ENCODE data around the gene CCNDBP1.

DNA sequence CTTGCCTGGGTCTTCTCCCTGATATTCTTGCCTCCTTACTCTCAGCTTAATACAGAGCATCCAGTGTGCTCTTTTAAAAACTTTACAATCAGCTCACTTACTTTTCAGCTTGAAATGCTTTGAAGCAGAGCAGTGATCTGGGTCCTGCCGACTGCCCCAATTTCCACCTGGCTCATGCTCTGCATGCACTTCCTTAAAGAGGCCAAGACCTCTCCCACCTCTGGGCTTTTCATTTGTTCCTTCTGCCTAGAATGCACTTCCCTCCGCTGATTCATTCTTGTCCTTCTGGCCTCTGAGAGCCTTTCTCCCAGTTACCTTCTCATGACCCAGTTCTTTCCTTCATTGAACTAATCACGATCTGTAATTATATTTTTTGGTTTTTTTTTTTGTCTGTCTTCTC lies 1.9 kb upstream of the CCNDBP1 start:
- TF ChIP-seq ZNF416 (CRISPR knock-in tag; IDR thresholded peaks at IDR 0.05) (no peak), ESRRA (CRISPR knock-in tag; IDR thresholded peaks at IDR 0.05; ENCODE audit: borderline replicate concordance) (no peak), NR3C1 (CRISPR knock-in tag; conservative IDR thresholded peaks at IDR 0.05; ENCODE audit: low read depth) (no peak)
- TF ChIP-seq, protein P1, sequence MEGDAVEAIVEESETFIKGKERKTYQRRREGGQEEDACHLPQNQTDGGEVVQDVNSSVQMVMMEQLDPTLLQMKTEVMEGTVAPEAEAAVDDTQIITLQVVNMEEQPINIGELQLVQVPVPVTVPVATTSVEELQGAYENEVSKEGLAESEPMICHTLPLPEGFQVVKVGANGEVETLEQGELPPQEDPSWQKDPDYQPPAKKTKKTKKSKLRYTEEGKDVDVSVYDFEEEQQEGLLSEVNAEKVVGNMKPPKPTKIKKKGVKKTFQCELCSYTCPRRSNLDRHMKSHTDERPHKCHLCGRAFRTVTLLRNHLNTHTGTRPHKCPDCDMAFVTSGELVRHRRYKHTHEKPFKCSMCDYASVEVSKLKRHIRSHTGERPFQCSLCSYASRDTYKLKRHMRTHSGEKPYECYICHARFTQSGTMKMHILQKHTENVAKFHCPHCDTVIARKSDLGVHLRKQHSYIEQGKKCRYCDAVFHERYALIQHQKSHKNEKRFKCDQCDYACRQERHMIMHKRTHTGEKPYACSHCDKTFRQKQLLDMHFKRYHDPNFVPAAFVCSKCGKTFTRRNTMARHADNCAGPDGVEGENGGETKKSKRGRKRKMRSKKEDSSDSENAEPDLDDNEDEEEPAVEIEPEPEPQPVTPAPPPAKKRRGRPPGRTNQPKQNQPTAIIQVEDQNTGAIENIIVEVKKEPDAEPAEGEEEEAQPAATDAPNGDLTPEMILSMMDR (IDR thresholded peaks at IDR 0.05), result no peak
- TF ChIP-seq, protein P2, sequence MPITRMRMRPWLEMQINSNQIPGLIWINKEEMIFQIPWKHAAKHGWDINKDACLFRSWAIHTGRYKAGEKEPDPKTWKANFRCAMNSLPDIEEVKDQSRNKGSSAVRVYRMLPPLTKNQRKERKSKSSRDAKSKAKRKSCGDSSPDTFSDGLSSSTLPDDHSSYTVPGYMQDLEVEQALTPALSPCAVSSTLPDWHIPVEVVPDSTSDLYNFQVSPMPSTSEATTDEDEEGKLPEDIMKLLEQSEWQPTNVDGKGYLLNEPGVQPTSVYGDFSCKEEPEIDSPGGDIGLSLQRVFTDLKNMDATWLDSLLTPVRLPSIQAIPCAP (CRISPR knock-in tag; IDR thresholded peaks at IDR 0.05), result no peak
- TF ChIP-seq, protein P3, sequence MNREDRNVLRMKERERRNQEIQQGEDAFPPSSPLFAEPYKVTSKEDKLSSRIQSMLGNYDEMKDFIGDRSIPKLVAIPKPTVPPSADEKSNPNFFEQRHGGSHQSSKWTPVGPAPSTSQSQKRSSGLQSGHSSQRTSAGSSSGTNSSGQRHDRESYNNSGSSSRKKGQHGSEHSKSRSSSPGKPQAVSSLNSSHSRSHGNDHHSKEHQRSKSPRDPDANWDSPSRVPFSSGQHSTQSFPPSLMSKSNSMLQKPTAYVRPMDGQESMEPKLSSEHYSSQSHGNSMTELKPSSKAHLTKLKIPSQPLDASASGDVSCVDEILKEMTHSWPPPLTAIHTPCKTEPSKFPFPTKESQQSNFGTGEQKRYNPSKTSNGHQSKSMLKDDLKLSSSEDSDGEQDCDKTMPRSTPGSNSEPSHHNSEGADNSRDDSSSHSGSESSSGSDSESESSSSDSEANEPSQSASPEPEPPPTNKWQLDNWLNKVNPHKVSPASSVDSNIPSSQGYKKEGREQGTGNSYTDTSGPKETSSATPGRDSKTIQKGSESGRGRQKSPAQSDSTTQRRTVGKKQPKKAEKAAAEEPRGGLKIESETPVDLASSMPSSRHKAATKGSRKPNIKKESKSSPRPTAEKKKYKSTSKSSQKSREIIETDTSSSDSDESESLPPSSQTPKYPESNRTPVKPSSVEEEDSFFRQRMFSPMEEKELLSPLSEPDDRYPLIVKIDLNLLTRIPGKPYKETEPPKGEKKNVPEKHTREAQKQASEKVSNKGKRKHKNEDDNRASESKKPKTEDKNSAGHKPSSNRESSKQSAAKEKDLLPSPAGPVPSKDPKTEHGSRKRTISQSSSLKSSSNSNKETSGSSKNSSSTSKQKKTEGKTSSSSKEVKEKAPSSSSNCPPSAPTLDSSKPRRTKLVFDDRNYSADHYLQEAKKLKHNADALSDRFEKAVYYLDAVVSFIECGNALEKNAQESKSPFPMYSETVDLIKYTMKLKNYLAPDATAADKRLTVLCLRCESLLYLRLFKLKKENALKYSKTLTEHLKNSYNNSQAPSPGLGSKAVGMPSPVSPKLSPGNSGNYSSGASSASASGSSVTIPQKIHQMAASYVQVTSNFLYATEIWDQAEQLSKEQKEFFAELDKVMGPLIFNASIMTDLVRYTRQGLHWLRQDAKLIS (CRISPR knock-in tag; IDR thresholded peaks at IDR 0.05; ENCODE audit: borderline replicate concordance), result no peak

All from WTC11 (cell line).